Large intestine (tissue), 3 donors: Measurements from ENCODE around the gene MYL10. TPM values are rescaled to one million over a fixed set of nuclear protein-coding genes. Genes with fewer than 3 reads are reported as not detected.

Source experiments
- DNase-seq, 2 donors: peaks; one replicate each; pipeline versions ENCODE4 v3.0.0 to v3.0.0-alpha.2; 2013
- H3K27ac ChIP-seq: one replicate; pipeline ENCODE4 v1.5.1; 2013; ENCODE audit warnings: low read length
- H3K27me3 ChIP-seq: 2 replicates; pipeline ENCODE4 v1.6.1; 2013; ENCODE audit warnings: low read length; ENCODE audit not compliant: control insufficient read depth, insufficient read depth
- H3K36me3 ChIP-seq: 2 replicates; pipeline ENCODE4 v1.6.1; 2013; ENCODE audit warnings: low read length; ENCODE audit not compliant: control insufficient read depth, insufficient read depth
- H3K4me1 ChIP-seq: one replicate; pipeline ENCODE4 v1.6.1; 2013; ENCODE audit warnings: low read length; ENCODE audit not compliant: control insufficient read depth, insufficient read depth
- H3K4me3 ChIP-seq: one replicate; pipeline ENCODE4 v1.5.1; 2013; ENCODE audit warnings: low read length
- H3K9me3 ChIP-seq: one replicate; pipeline ENCODE4 v1.6.1; 2013; ENCODE audit warnings: mild to moderate bottlenecking, low read depth, low read length, moderate library complexity; ENCODE audit not compliant: control insufficient read depth
- WGBS: methylation state at CpG from one replicate; pipeline ENCODE4 v1.1.5; 2013; ENCODE audit warnings: low lambda C conversion rate; ENCODE audit not compliant: insufficient coverage; 5-methylcytosine and 5-hydroxymethylcytosine counted together
- polyA plus RNA-seq: library from polyadenylated mRNA; unstranded; fragments of 120-200 nt; gene quantifications from one replicate; pipeline ENCODE4 v1.2.1, GENCODE V29; 2013

MYL10 gene
- polyA plus RNA-seq, 1 donor = not detected

GRCh38 chr7:101620991-101621390 lies 8.1 kb downstream of the MYL10 start:
- WGBS = no CpG with 5 or more reads among the region's 10 CpGs
- Histone ChIP-seq H3K36me3 (no peaks in the 10 kb centered on the region), H3K4me3 (no peak overlapping the region), H3K4me1 (no peaks in the 10 kb centered on the region), H3K27ac (no peak overlapping the region), H3K27me3 (peaks cover 18% of the 10 kb centered on the region), H3K9me3 (no peaks in the 10 kb centered on the region)
- no peak for DNase-seq

GRCh38 chr7:101620395-101620794 lies 8.7 kb downstream of the MYL10 start:
- Histone ChIP-seq H3K27me3 (peaks cover 14% of the 10 kb centered on the region), H3K4me3 (no peak overlapping the region), H3K9me3 (no peaks in the 10 kb centered on the region), H3K27ac (no peak overlapping the region), H3K4me1 (no peaks in the 10 kb centered on the region), H3K36me3 (no peaks in the 10 kb centered on the region)
- DNase-seq = no peak
- WGBS = 80% methylated on average over 1 of the region's 4 CpGs

- H3K27ac ChIP-seq = no peak overlapping the region
These were observed 10.2 kb downstream of the MYL10 start for GRCh38 chr7:101618916-101619315.

GRCh38 chr7:101618207-101618839 lies 10.8 kb downstream of the MYL10 start:
- H3K27ac ChIP-seq = no peak overlapping the region
- no peaks in the 10 kb centered on the region for H3K27me3 ChIP-seq
- H3K36me3 ChIP-seq = no peaks in the 10 kb centered on the region
- H3K4me3 ChIP-seq = no peak overlapping the region
- WGBS = no CpG with 5 or more reads among the region's 20 CpGs
- H3K9me3 ChIP-seq = no peaks in the 10 kb centered on the region
- DNase-seq = no peak
- H3K4me1 ChIP-seq = no peaks in the 10 kb centered on the region

More at GRCh38 chr7:101618916-101619315, 10.2 kb downstream of the MYL10 start:
- Histone ChIP-seq H3K4me1 (no peaks in the 10 kb centered on the region), H3K27me3 (peaks cover under 1% of the 10 kb centered on the region), H3K36me3 (no peaks in the 10 kb centered on the region), H3K4me3 (no peak overlapping the region), H3K9me3 (no peaks in the 10 kb centered on the region)
- DNase-seq = no peak
- WGBS = no CpG with 5 or more reads among the region's 8 CpGs

- H3K9me3 ChIP-seq = no peaks in the 10 kb centered on the region
- H3K27me3 ChIP-seq = no peaks in the 10 kb centered on the region
- no peak for DNase-seq
- no peak overlapping the region for H3K4me3 ChIP-seq
- H3K27ac ChIP-seq = no peak overlapping the region
- WGBS = no CpG with 5 or more reads among the region's 4 CpGs
- no peaks in the 10 kb centered on the region for H3K36me3 ChIP-seq
- H3K4me1 ChIP-seq = no peaks in the 10 kb centered on the region
These were observed 11.5 kb downstream of the MYL10 start for GRCh38 chr7:101617451-101618206.

GRCh38 chr7:101615446-101615845 lies 13.7 kb downstream of the MYL10 start:
- H3K36me3 ChIP-seq = no peaks in the 10 kb centered on the region
- no peak overlapping the region for H3K4me3 ChIP-seq
- no CpG with 5 or more reads among the region's 8 CpGs for WGBS
- DNase-seq = no peak
- H3K4me1 ChIP-seq = no peaks in the 10 kb centered on the region
- H3K27ac ChIP-seq = no peak overlapping the region
- H3K9me3 ChIP-seq = no peaks in the 10 kb centered on the region
- no peaks in the 10 kb centered on the region for H3K27me3 ChIP-seq

- no peak overlapping the region for H3K4me3 ChIP-seq
- H3K36me3 ChIP-seq = no peaks in the 10 kb centered on the region
- no CpG with 5 or more reads among the region's 9 CpGs for WGBS
- H3K4me1 ChIP-seq = no peaks in the 10 kb centered on the region
- DNase-seq = no peak
- H3K9me3 ChIP-seq = no peaks in the 10 kb centered on the region
- H3K27ac ChIP-seq = no peak overlapping the region
- no peaks in the 10 kb centered on the region for H3K27me3 ChIP-seq
These were observed 14.2 kb downstream of the MYL10 start for GRCh38 chr7:101614939-101615302.

GRCh38 chr7:101614098-101614938 lies 14.8 kb downstream of the MYL10 start:
- Histone ChIP-seq H3K36me3 (no peaks in the 10 kb centered on the region), H3K27ac (no peak overlapping the region), H3K9me3 (no peaks in the 10 kb centered on the region), H3K4me1 (no peaks in the 10 kb centered on the region), H3K27me3 (no peaks in the 10 kb centered on the region), H3K4me3 (no peak overlapping the region)
- WGBS = no CpG with 5 or more reads among the region's 13 CpGs
- DNase-seq = no peak

- no peak overlapping the region for H3K4me3 ChIP-seq
- peaks cover 4% of the 10 kb centered on the region for H3K4me1 ChIP-seq
- H3K27ac ChIP-seq = no peak overlapping the region
- DNase-seq = no peak
- H3K9me3 ChIP-seq = no peaks in the 10 kb centered on the region
- H3K27me3 ChIP-seq = no peaks in the 10 kb centered on the region
- H3K36me3 ChIP-seq = no peaks in the 10 kb centered on the region
- 48% methylated on average over 4 of the region's 13 CpGs for WGBS
These were observed 16.1 kb downstream of the MYL10 start for GRCh38 chr7:101612885-101613515.
